ENCODE measurements around the gene ZNF155.
"Not testable (repeated sequence)": the region's sequence is repeated elsewhere in the genome, so short reads cannot be mapped to it uniquely, and the experiment has no call there.

The ZNF155 gene

DNA sequence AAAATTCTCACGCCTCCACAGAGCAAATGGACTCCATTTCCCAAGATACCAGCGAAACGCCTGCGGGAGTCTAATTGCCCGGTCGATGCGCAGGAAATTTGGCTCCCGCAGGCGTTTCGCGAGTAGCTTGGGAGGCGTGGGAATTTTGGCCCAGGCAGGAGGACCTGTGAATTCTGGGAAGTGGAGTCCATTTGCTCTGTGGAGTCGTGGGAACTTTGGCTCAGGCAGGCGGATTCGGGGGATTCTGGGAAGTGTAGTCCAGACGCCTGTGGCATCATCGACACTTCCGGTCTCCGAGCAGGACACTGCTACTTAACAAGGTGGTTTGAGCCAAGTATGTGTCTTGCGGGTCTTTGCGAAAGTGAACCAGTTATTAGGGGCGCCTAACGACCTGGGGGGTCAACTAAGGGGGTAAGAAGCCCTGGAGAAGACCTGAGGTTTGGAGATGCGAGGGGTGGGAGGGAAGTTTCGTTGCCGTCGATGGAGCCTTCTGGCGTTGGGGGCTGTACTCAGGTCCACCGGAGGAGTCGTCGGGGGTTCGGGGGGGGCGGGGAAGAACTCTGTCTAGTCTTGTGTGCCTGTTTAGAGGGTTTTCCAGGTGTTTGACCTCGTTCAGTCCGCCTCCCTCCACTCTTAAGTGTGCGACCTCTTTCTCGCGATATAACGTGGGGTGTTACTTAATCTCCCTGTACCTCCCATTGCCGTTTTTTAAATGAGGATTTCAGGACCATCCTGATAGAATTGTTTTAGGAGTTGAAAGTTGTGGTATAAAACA lies at the start of gene ZNF155:
ZNF155 (plus strand) TSS at position 277 of the 775 bp plus-strand sequence. CDS start 4,356 bp downstream, outside the sequence.
- DNase-seq (ENCODE audit: extremely low read depth in 1 of 2, low read depth in 1 of 2): peak; percentile 38 to 41

GRCh38 chr19:43934985-43935708 lies 48.8 kb upstream of the ZNF155 start, which contains the start of gene ZNF45:
ZNF45 (minus strand) TSS chr19:43935282; CDS start chr19:43922185, 13,097 bp downstream.
- peak; percentile 68 to 75 for DNase-seq (ENCODE audit: extremely low read depth in 1 of 2, low read depth in 1 of 2)

- DNase-seq (ENCODE audit: extremely low read depth in 1 of 2, low read depth in 1 of 2): no peak
These were observed 47.8 kb upstream of the ZNF155 start for GRCh38 chr19:43936188-43936587.

GRCh38 chr19:43939557-43940260 lies 44.3 kb upstream of the ZNF155 start:
- no peak for DNase-seq (ENCODE audit: extremely low read depth in 1 of 2, low read depth in 1 of 2)

- DNase-seq (ENCODE audit: extremely low read depth in 1 of 2, low read depth in 1 of 2): no peak
These were observed 43.3 kb upstream of the ZNF155 start for GRCh38 chr19:43940719-43941118.

DNA sequence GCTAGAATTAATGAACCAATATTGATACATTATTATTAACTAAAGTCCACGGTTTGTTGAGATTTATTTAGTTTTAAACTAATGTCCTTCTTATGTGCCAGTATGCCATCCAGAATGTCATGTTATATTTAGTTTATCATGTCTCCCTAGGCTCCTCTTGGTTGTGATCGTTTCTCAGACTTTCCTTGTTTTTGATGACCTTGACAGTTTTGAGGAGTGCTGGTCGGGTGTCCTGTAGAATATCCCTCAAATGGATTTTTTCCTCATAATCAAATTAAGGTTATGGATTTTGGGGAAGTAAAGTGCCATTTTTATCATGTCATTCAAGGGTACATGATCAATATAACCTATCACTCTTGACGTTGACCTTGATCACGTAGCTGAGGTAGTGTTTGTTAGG lies 42.8 kb upstream of the ZNF155 start:
- DNase-seq (ENCODE audit: extremely low read depth in 1 of 2, low read depth in 1 of 2): no peak

- not testable (repeated sequence) for DNase-seq (ENCODE audit: extremely low read depth in 1 of 2, low read depth in 1 of 2)
These were observed 36.6 kb upstream of the ZNF155 start for GRCh38 chr19:43947412-43947811.

DNA sequence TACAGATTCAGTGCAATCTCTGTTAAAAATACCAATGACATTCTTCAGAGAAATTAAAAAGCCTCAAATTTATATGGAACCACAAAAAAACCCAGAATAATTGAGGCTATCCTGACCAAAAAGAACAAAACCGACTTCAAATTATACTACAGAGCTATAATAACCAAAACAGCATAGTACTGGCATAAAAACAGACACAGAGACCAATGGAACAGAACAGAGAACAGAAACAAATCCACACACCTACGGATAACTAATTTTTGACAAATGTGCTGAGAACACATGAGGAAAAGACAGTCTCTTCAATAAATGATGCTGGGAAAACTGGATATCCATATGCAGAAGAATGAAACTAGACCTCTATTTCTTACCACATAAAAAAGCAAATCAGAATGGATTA lies 34.2 kb upstream of the ZNF155 start:
- DNase-seq (ENCODE audit: extremely low read depth in 1 of 2, low read depth in 1 of 2): not testable (repeated sequence)

GRCh38 chr19:43950834-43951645 lies 32.9 kb upstream of the ZNF155 start, which contains the start of gene ZNF221:
ZNF221 (plus strand) TSS chr19:43951228; CDS start chr19:43962727, 11,499 bp downstream.
- no peak for DNase-seq (ENCODE audit: extremely low read depth in 1 of 2, low read depth in 1 of 2)

DNA sequence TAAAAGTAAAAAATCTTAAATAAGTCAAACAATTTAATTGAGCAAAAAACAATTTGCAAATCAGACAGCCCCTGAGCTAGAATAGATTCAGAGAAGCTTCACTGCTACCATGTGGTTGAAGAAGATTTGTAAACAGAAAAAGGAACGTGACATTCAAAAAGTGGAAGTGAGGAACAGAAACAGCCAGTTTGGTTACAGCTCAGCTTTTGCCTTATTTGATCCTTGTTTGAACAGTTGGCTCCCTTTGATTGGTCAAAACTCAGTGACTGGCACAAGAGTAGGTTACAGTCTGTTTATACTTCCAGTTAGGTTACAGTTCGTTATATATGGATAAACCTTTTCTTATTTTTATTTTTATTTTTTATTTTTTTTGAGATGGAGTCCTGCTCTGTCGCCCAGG lies 27.2 kb upstream of the ZNF155 start:
- no peak for DNase-seq (ENCODE audit: extremely low read depth in 1 of 2, low read depth in 1 of 2)

GRCh38 chr19:43957891-43958290 lies 26.1 kb upstream of the ZNF155 start:
- no peak for DNase-seq (ENCODE audit: extremely low read depth in 1 of 2, low read depth in 1 of 2)

- DNase-seq (ENCODE audit: extremely low read depth in 1 of 2, low read depth in 1 of 2): no peak
These were observed 23.6 kb upstream of the ZNF155 start for GRCh38 chr19:43960411-43960810.

- DNase-seq (ENCODE audit: extremely low read depth in 1 of 2, low read depth in 1 of 2): no peak
These were observed 17.8 kb upstream of the ZNF155 start for GRCh38 chr19:43966079-43966694.

- DNase-seq (ENCODE audit: extremely low read depth in 1 of 2, low read depth in 1 of 2): no peak
These were observed 7.3 kb upstream of the ZNF155 start for GRCh38 chr19:43976732-43977131.

- DNase-seq (ENCODE audit: extremely low read depth in 1 of 2, low read depth in 1 of 2): no peak
These were observed 460 bp upstream of the ZNF155 start for GRCh38 chr19:43983544-43983911.

DNA sequence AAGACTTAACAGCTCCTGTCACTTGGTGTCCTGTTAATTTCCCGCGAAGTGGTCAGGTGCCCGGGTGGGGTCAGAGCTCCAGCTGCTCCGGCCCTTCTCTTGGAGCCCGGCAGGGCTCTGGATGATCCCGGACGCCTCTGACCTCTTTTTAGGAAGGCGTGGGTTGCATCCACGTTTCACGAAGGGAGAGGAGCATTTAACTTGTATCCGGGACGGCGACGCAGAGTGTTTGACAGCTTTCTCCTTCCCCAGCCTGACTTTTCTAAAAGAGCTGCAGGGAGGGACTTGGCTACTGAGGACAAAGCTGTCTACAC lies 656 bp downstream of the ZNF155 start:
- no peak for DNase-seq (ENCODE audit: extremely low read depth in 1 of 2, low read depth in 1 of 2)

GRCh38 chr19:43997631-43998290 lies 13.8 kb downstream of the ZNF155 start:
- DNase-seq (ENCODE audit: extremely low read depth in 1 of 2, low read depth in 1 of 2): no peak

- DNase-seq (ENCODE audit: extremely low read depth in 1 of 2, low read depth in 1 of 2): no peak
These were observed 18.2 kb downstream of the ZNF155 start for GRCh38 chr19:44002212-44002565.

GRCh38 chr19:44002566-44003460 lies 18.8 kb downstream of the ZNF155 start, which contains the start of gene ZNF230:
ZNF230 (plus strand) TSS chr19:44002957; CDS start chr19:44007079, 4,122 bp downstream.
- DNase-seq (ENCODE audit: extremely low read depth in 1 of 2, low read depth in 1 of 2): peak; percentile 60 to 65

All from activated CD8-positive, alpha-beta memory T cell treated with anti-CD3 and anti-CD28 coated beads for 1 hour (primary cell).